Gastroesophageal sphincter (tissue), 3 donors: Measurements from ENCODE around the gene SGMS1.

Experiments used
- POLR2A ChIP-seq, 2 donors: fragments of 450-650 bp; IDR thresholded peaks; one replicate each; pipeline ENCODE4 v1.6.1; 2017; ENCODE audit warnings: antibody characterized with exemption in 2 of 2, mild to moderate bottlenecking in 2 of 2, moderate library complexity in 1 of 2
- POLR2AphosphoS5 ChIP-seq: sonication (generic); formaldehyde crosslinking; IDR thresholded peaks from one replicate; pipeline ENCODE4 v1.6.1; 2017; ENCODE audit warnings: antibody characterized with exemption
- TF ChIP-seq, protein P1 (sequence below), 4 experiments: fragments of 200-600 bp in 2 of 4; fragments of 450-650 bp in 2 of 4; sonication (generic) in 1 of 4; IDR thresholded peaks; one replicate each; pipeline ENCODE4 v1.5.1; 2017 to 2019; ENCODE audit warnings: antibody characterized with exemption in 4 of 4, mild to moderate bottlenecking in 2 of 4, moderate library complexity in 2 of 4

- TF ChIP-seq, protein P1, sequence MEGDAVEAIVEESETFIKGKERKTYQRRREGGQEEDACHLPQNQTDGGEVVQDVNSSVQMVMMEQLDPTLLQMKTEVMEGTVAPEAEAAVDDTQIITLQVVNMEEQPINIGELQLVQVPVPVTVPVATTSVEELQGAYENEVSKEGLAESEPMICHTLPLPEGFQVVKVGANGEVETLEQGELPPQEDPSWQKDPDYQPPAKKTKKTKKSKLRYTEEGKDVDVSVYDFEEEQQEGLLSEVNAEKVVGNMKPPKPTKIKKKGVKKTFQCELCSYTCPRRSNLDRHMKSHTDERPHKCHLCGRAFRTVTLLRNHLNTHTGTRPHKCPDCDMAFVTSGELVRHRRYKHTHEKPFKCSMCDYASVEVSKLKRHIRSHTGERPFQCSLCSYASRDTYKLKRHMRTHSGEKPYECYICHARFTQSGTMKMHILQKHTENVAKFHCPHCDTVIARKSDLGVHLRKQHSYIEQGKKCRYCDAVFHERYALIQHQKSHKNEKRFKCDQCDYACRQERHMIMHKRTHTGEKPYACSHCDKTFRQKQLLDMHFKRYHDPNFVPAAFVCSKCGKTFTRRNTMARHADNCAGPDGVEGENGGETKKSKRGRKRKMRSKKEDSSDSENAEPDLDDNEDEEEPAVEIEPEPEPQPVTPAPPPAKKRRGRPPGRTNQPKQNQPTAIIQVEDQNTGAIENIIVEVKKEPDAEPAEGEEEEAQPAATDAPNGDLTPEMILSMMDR (IDR thresholded peaks at IDR 0.05): no peak
- TF ChIP-seq POLR2A (IDR thresholded peaks at IDR 0.05): no peak
- TF ChIP-seq POLR2AphosphoS5: no peak
Observed at GRCh38 chr10:50437248-50437647, 186.5 kb downstream of the SGMS1 start.
